Activated CD8-positive, alpha-beta memory T cell treated with anti-CD3 and anti-CD28 coated beads for 24 hours (primary cell): ENCODE measurements around the gene EFTUD2.

ENCODE experiments used
- DNase-seq: peaks from one replicate; pipeline ENCODE4 v3.0.0-alpha.2; 2020

Gene EFTUD2

GRCh38 chr17:44887016-44887415 is 12.2 kb downstream of the EFTUD2 start:
- no peak for DNase-seq

- DNase-seq, result no peak
These were observed 14.3 kb downstream of the EFTUD2 start for GRCh38 chr17:44884941-44885340.

GRCh38 chr17:44881145-44881544 is 18.1 kb downstream of the EFTUD2 start:
- no peak for DNase-seq

DNA sequence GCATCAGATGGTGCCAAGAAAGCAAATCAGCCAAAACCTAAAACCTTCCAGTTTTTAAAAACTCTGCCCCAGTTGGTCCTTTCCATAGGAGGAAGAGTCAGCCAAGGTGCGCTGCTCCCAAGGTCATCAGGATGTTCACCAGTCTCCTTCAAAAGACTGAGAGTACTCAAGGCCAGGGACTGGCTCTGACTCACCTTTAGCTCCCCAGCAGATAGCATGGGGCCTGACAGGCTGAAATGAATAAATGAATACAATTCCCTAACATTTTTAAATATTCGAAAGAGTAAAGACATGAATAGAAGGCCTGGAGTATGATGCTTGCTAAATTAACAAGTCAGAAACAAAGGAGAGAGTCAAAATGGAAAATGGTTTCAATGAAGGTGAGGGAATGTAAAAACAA is 19.2 kb downstream of the EFTUD2 start:
- no peak for DNase-seq

GRCh38 chr17:44879376-44879775 is 19.9 kb downstream of the EFTUD2 start:
- no peak for DNase-seq

DNA sequence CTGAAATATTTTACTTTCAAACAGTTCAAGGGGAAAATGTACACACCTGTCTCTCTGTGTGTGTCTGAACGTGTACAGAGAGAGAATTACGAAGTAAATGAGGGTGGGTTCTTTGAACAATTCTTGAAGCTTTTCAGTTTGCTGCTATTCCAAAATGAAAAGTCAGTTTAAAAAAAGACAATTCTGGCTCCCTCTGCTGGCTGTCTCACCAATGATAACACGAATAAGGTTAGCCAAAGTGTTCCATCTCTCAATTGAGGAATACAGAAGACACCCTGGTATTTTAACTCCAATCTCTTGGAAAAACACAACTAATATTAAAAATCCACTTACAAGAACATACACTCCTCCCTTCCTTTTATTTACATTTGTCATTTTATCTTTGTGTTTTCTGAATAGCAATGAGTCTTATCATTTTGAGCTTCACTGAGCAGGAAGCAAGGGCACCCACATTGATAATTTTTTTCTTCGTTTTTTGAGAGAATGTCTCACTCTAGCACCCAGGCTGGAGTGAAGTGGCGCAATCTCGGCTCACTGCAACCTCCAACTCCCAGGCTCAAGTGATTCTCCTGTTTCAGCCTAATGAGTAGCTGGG is 20.5 kb downstream of the EFTUD2 start:
- DNase-seq, result no peak

GRCh38 chr17:44877121-44877520 is 22.1 kb downstream of the EFTUD2 start:
- no peak for DNase-seq

DNA sequence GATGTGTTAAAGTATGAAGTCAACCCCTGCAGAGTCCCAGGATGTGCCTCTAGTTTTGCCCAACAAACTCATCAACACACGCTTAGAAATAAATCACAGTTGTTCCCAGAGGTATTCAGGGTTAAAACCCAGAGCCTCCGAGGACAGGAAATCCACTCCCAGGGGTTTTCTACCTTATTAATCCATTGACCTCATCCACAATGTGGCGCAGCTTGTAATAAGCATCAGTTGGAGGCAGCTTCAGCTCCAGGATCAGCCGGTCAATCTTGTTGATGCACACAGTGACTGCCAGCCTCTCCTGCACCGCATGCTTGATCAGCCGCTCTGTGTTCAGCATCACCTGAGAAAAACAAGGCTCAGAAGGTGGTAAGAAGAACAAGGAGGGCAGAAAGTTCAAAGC is 23.5 kb downstream of the EFTUD2 start:
- no peak for DNase-seq

DNA sequence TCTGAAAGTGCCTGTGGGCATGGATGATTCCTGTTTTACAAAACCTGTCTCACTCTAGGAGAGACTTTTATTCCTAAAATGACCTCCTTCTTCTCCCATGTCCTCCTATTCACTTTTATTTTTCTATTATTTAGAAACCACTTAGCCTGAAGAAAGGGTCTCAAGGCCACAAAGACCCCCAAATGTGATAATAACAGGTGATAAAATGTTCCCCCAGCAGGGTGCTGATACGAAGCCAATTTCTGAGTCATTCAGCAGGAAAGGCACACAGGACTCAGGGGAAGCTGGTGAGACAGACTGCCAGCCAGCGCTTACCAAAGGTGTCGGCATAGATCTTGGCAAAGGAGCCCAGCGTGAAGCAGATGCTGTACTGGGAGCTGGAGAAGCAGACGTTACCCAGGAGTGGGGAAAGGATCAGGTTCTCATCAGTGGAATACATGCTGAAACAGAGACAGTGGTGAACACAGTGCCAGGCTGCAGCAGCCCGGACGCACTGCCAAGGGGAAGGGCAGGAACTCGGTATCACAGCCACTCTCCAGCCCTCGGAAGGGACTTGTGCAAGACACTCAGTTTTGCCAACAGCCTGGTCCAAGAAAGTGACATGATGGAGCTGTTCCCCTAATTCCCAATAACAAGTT is 27.0 kb downstream of the EFTUD2 start:
- no peak for DNase-seq

- no peak for DNase-seq
These were observed 27.7 kb downstream of the EFTUD2 start for GRCh38 chr17:44871556-44871955.

- no peak for DNase-seq
These were observed 31.4 kb downstream of the EFTUD2 start for GRCh38 chr17:44867841-44868240.

GRCh38 chr17:44865931-44866330 is 33.3 kb downstream of the EFTUD2 start:
- DNase-seq, result no peak

- peak; percentile 79 for DNase-seq
These were observed 34.0 kb downstream of the EFTUD2 start for GRCh38 chr17:44865231-44865660.

GRCh38 chr17:44864831-44865230 is 34.4 kb downstream of the EFTUD2 start:
- no peak for DNase-seq

GRCh38 chr17:44863061-44863918 is 36.0 kb downstream of the EFTUD2 start:
- no peak for DNase-seq

DNA sequence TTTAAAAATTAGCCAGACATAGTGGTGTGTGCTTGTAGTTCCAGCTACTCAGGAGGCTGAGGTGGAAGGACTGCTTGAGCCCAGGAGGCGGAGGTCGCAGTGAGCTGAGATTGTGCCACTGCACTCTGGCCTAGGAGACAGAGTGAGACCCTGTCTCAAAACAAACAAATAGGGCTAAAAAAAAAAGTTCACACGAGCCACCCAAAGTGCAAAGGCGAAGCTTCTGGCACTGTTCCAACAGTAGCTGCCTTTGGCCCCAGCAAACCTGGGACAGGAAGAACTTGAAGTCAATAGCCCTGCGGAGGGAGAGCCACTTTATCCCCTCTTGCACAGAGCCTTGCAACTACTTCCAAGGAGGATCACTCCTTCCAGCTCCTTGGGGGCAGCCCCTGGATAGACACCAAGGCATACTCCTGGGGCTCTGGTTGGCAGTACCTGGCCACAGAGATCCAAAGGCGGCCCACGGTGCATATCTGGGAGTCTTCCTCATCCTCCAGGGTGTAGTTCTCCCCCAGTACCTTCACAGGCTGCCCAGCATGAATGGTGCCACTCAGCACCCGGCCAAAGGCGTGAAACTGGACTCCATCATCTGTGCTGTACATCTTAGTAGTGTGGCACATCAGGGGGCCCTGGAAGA is 36.8 kb downstream of the EFTUD2 start:
- no peak for DNase-seq

GRCh38 chr17:44859701-44860100 is 39.5 kb downstream of the EFTUD2 start:
- DNase-seq, result no peak

DNA sequence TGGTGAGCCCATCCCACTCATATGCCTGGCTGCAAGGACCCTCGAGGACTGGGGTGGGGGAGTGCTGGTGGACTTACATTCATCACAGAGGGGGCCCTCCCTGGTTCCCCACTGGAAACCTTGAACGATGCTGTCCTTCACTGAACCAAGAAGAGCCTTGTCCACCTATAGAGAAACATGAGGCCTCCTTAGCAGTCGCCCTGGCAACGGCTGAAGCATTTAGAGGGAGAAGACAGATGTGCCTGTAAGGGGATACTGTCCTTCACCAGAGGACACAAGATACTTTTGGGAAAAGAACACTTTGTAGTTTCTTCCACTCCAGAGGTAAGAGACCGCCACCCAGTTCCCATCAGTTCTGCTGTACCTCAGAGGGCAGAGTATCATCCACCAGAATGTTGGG is 45.1 kb downstream of the EFTUD2 start:
- no peak for DNase-seq

DNA sequence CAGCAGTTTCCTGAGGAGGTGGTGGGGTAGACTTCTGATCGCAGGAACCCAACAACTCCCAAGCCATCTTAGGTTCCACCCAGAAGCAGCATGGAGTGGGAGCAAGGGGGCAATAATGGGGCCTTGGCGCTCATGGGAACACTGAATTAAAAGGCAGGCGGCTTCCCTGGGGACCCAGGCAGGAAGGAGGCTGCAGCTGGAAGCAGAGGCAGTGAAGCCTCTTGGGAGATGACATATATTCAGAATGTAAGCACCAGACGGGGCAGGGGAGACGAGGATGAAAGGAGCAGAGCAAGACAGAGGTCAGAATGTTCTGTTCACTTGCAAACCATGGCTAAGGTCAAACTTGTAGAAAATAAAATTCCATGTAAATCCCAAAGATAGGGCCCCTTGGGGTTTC is 48.6 kb downstream of the EFTUD2 start:
- DNase-seq, result no peak

DNA sequence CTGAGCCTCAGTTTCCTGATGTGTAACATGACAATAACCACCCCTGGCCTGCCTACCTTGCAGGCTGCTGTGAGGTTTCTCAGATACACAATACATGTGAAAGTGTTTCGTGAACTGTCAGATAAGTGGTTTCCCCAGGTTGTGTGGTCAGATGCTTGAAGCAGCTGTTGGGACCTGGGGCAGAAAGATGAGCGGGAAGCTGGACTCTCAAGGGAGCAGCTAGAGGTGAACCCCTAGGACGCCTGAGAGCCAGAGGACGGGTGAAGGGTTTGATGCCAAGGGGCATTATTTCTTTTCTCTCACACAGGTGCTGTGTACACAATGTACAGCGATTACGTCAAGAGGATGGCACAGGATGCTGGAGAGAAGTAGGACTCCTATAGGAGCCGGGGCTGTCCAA is 49.2 kb downstream of the EFTUD2 start:
- DNase-seq, result no peak

DNA sequence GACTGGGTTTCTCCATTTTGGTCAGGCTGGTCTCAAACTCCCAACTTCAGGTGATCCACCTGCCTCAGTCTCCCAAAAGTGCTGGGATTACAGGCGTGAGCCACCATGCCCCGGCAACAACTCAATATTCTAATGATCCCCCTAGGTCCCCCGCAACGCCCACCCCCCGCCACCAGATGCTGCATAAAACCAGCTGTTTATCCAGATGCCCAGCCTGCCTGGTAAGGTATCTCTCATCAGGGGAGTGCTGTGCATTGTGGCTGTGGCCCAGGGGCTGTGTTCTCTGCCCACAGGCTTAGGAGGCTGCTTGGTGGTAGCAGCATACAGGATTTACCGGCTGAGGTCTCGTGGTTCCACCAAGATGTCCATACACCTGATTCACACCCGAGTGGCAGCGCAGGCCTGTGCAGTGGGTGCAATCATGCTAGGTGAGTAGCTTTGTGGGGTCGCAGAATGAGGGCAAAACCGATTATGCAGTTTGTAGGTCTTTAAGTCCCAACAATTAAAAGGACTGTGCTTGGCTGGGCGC is 50.2 kb downstream of the EFTUD2 start:
- DNase-seq, result no peak

GRCh38 chr17:44848257-44848795 is 50.9 kb downstream of the EFTUD2 start:
- no peak for DNase-seq

DNA sequence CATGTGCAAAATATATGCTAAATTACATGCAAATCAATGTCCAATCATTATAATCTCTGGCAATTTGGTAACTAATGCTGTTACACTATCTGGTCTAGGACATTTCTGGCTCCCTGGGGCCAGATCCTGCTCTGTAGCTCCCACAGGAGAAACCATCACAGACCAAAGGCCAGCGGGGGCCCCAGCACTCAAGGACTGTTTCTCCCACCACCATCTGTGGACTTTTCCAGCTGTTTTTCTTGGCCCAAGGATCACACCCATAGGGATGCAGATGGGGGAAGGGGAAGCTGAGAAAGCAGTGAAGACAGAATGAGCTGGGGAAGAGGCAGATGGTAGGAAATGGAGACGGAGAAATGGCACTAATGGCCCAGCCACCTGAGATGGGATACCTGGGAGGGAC is 51.7 kb downstream of the EFTUD2 start, which contains the start of gene HIGD1B:
TSS of gene HIGD1B (plus strand) at position 298 of the 400 bp plus-strand sequence. CDS start 270 bp downstream, outside the sequence.
- DNase-seq, result no peak
